Spleen (tissue), 7 donors: ENCODE data around the gene SOWAHD.

Experiments
- POLR2AphosphoS5 ChIP-seq, 3 donors: sonication (generic); formaldehyde crosslinking; IDR thresholded peaks; one replicate each; pipeline ENCODE4 v1.5.1; 2017; ENCODE audit warnings: antibody characterized with exemption in 3 of 3
- TF ChIP-seq, protein P1 (sequence below), 11 experiments: fragments of 200-600 bp in 7 of 11; fragments of 450-650 bp in 4 of 11; sonication (generic) in 4 of 11; IDR thresholded peaks in 8 of 11; conservative IDR thresholded peaks in 3 of 11; 1 replicate in 7 of 11; 2 replicates in 4 of 11; pipeline versions ENCODE4 v1.4.0 to v1.8.0; 2016 to 2021; ENCODE audit warnings: antibody characterized with exemption in 11 of 11, inconsistent platforms in 4 of 11, mild to moderate bottlenecking in 1 of 11
- donor health status: DM: no; HTN: no; CAD: no; lungs with moderate emphysema.
- donor health status: DM: no; HTN: no; CAD: no.
- donor health status: DM: no; HTN: no; CAD: no.

DNA sequence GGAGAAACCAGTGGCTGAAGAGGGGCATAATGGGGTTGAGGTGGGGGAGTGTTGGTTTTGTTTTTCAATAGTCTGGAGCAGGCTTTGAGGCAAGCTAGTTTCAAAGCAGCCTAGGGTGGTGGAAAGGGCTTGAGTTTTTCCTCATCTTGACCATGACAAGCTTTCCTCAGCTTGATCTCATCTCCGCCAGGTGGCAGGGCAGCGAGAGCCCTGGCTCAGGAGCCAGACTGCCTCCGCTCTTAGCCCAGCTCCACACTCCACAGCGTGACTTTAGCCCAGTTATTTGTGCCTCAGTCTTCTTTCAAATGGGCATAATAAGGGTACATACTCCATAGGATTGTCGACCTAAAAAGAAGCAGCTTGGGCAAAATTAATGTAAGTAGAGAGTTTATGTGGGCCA lies 29.9 kb upstream of the SOWAHD start:
- TF ChIP-seq, protein P1, sequence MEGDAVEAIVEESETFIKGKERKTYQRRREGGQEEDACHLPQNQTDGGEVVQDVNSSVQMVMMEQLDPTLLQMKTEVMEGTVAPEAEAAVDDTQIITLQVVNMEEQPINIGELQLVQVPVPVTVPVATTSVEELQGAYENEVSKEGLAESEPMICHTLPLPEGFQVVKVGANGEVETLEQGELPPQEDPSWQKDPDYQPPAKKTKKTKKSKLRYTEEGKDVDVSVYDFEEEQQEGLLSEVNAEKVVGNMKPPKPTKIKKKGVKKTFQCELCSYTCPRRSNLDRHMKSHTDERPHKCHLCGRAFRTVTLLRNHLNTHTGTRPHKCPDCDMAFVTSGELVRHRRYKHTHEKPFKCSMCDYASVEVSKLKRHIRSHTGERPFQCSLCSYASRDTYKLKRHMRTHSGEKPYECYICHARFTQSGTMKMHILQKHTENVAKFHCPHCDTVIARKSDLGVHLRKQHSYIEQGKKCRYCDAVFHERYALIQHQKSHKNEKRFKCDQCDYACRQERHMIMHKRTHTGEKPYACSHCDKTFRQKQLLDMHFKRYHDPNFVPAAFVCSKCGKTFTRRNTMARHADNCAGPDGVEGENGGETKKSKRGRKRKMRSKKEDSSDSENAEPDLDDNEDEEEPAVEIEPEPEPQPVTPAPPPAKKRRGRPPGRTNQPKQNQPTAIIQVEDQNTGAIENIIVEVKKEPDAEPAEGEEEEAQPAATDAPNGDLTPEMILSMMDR (IDR thresholded peaks at IDR 0.05 in 8 of 11, conservative IDR thresholded peaks at IDR 0.05 in 3 of 11), result no peak
- TF ChIP-seq POLR2AphosphoS5 (IDR thresholded peaks at IDR 0.05), result no peak
